GM18499 (cell line): ENCODE data around the gene HTATSF1.

Source experiments
- ATAC-seq: cut with Tn5 transposase; IDR thresholded peaks from one replicate; pipeline ENCODE4 v1.9.1; 2021; ENCODE audit warnings: moderate number of reproducible peaks; ENCODE audit not compliant: insufficient read depth, unreplicated experiment

The HTATSF1 gene

DNA sequence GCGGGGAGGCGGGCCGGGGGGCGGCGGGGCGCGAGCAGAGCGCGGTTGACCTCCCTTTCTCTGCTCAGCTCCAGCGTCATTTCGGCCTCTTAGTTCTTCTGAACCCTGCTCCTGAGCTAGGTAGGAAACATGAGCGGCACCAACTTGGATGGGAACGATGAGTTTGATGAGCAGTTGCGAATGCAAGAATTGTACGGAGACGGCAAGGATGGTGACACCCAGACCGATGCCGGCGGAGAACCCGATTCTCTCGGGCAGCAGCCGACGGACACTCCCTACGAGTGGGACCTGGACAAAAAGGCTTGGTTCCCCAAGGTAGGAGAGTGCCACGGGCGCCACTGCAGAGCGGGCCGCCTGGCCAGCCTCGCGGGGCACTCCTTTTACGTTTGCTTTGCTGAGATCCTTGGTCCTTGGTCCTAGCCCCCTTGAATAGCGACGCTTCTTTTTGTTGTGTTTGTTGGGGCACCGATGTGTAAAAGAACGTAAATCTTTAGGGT lies at the start of gene HTATSF1:
Gene HTATSF1, plus strand, starts transcription at position 37 of the 497 bp plus-strand sequence. Its CDS starts 93 bp downstream, at position 130.
- ATAC-seq, result peak; percentile 17

- no peak for ATAC-seq
Observed at GRCh38 chrX:136447968-136448367, 49.4 kb upstream of the HTATSF1 start.

DNA sequence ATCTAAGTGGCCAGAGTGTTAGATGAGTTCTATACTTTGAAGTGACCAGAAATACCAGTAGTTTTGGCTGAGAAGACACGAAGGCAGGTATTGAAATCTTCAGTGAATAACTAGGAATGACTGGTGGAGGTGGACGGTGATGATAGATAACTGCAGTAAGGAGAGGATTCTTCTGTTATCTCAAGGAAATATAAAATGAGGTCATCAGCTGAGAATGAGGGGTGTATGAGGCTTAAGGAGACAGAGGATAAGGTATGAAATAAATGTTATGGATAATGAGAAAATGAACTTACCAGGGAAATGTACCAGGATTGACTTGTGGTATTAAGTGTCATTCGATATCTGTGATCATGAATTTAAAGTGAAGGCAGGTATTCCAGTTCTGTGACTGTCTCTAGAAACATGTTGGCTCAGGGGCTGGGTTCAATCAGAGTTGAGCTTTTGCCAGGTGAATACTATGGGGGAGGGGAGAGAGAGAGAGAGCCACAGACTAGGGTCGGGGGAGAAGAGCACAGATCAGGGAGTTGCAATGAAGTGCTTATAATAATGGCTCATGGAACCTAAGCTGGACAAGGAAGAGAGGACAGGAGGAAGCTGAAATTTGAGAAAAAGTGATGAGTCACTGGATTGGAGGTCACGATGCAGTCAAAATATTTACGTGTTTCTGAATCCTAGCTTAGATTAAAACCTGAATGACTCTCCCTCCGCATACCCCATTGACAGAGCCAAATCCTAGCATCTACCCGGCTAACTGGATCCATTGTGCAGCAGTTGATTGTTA lies 47.2 kb upstream of the HTATSF1 start:
- no peak for ATAC-seq

GRCh38 chrX:136452614-136453013 lies 44.8 kb upstream of the HTATSF1 start:
- no peak for ATAC-seq

GRCh38 chrX:136453114-136453513 lies 44.3 kb upstream of the HTATSF1 start:
- no peak for ATAC-seq

GRCh38 chrX:136453771-136454170 lies 43.6 kb upstream of the HTATSF1 start:
- ATAC-seq, result no peak

DNA sequence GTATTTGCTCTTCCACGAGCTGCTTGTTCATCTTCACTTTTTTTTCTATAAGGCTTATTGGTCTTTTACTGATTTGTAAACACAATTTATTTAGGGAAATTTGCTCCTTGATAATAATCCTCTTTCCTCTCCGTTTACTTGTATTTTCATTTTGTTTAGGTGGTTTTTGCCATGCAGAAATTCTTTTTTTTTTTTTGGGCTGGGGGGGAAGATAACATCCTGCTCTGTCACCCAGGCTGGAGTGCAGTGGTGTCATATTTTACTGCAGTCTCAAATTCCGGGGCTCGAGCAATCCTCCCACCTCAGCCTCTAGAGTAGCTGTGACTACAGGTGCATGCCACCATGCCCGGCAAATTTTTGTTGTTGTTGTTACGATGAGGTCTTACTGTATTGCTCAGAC lies 41.3 kb upstream of the HTATSF1 start:
- ATAC-seq, result no peak

DNA sequence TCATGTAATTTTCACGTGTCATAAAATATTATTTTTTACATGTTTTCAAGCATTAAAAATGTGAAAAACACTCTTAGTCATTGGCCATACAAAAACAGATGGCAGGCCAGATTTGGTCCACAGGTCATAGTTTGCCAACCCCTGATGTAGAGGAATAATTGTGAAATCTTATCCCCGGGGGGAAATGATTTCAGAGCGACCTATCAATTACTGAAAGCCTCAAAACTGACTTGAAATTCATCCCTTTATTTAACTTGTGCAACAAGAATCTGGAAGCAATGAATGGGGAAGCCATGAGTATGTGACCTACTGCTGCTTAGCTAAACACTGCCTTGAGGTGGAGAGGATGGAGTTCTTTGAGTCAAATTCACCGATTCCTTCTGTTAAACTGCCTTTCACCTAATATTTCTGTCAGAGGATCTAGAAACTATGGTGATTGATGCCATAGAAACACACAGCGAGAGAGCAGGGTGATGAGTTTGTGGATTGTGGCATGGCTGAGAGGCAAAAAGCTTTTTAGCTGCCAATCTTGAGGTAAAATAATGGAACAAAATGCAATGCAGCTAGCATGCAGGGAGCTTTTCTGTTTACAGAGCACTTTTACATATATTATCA lies 40.0 kb upstream of the HTATSF1 start:
- no peak for ATAC-seq

DNA sequence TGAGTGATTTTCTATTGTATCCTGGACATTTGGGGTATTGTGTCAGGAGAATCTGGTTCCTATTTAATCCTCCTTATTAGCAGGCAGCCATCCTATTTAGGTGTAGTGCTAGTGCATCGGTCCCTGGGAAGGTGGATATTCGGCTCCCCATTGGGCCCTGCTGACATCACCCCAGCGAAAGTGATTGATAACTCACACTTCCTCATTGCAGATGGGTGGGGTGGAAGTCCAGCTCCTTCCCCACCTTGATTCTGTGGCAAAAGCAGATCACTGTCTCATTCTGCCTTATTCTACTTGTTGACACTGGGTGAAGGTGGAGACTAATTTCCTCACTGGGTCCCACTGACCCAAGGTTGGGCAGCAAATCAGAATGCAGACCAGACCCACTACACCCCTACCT lies 32.8 kb upstream of the HTATSF1 start:
- ATAC-seq, result no peak

GRCh38 chrX:136467303-136467702 lies 30.1 kb upstream of the HTATSF1 start:
- ATAC-seq, result no peak

DNA sequence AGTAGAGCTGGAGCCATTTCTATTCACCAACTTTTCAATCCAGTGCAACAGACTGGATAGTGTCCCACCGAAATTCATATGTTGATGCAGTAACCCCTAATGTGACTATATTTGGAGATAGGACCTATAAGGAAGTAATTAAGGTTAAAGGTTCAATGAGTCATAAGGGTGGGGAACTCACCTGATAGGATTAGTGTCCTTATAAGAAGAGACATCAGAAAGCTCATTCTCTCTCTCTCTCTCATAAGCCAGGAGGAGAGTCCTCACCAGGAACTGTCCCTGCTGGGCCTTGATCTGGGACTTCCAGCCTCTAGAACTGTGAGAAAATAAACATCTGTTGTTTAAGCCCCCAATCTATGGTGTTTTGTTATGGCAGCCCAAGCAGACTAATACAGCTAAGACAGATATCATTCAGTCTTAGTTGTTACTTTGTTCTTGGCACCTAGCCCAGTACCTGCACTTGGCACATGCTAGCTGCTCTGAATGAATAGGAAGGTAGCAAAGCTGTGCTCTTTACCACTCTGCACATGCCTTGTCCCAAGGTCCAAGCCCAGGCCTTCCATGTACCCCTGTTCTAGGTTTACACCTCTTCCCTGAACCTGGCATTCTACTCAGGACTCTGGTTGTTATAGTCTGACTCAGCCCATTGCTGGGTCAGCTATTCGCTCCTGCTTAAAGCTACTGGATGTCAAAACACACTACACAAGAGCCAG lies 28.8 kb upstream of the HTATSF1 start:
- no peak for ATAC-seq

DNA sequence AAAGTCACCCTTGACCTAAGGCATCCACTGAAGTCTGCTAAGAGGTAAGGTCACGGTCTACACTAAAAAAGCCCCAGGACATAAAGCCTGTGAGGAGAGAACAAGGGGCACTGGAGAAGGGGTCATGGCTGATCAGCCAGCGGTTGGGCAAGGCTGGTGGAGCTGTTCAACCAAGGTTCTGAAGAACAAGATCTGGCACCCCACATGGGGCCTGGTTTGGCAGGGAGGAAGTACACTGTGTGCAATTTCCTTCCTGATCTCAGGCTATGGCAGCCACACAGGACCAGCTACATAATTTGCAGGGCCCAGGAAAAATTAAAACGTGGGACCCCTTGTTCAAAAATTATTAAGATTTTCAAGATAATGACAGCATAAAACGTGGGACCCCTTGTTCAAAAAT lies 23.7 kb upstream of the HTATSF1 start:
- ATAC-seq, result no peak

DNA sequence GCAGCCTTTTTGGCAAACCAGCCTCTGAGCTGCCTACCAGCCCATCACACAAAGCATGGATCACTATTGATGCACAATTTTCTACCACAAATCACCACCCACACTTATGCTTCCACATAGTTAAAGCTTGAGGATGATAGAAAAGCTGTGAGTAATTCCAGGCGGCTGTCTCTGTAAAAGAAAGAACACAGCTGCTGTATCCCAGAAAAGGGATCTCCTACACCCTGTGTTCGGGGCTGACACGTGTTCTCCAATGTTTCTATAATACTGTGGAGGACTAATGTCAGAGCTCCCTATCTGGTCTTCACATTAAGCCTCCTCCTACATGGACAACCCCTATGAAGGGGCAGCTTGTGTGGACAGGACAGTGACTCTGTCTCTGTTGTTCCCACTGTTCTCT lies 22.2 kb upstream of the HTATSF1 start:
- no peak for ATAC-seq

GRCh38 chrX:136476501-136476900 lies 20.9 kb upstream of the HTATSF1 start:
- no peak for ATAC-seq

GRCh38 chrX:136477026-136477425 lies 20.4 kb upstream of the HTATSF1 start:
- ATAC-seq, result no peak

- ATAC-seq, result no peak
Observed at GRCh38 chrX:136480383-136480782, 17.0 kb upstream of the HTATSF1 start.

- ATAC-seq, result no peak
Observed at GRCh38 chrX:136487647-136488046, 9.7 kb upstream of the HTATSF1 start, which contains the start of gene BRS3. Gene BRS3, plus strand, starts transcription at chrX:136487947. Its CDS starts 168 bp downstream, at chrX:136488115.

DNA sequence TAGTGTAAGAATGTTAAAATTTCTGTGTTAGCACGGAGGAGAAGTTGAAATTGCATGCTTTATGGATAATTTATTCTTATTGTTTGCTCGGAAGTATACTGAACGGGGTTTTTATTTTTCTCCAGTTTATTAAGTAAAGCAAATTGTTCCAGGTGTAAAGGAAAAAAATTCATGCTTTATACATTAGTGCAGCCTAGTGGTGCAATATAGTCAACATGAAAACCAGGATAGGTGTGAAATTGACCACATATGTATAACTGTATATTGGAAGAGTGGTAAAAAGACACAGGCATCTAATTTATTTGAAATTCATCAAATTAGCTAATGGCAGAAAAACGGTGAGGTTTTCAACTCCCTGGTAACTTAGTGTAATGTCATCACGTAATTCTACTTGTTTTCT lies 8.7 kb upstream of the HTATSF1 start:
- ATAC-seq, result no peak

GRCh38 chrX:136491832-136492231 lies 5.6 kb upstream of the HTATSF1 start:
- ATAC-seq, result no peak

- ATAC-seq, result no peak
Observed at GRCh38 chrX:136493011-136493410, 4.4 kb upstream of the HTATSF1 start.

GRCh38 chrX:136495043-136495442 lies 2.3 kb upstream of the HTATSF1 start:
- ATAC-seq, result no peak
